ENCODE measurements around the gene ZFPM1.
A peak's percentile ranks its signal among the peaks of the same experiment; 100 is the strongest.

Gene ZFPM1

DNA sequence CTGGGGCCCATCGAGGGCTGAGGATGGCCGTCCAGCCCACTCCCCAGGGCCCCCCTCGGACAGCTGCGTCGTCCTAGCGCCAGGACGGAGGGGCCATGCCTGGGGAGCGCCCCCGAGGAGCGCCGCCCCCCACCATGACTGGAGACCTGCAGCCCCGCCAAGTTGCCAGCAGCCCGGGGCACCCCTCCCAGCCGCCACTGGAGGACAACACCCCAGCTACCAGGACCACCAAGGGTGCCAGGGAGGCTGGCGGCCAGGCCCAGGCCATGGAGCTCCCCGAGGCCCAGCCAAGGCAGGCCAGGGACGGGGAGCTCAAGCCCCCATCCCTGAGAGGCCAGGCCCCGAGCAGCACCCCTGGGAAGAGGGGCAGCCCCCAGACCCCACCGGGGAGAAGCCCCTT is 25.7 kb upstream of the ZFPM1 start:
- Histone ChIP-seq H3K4me2 (ENCODE audit: low read length) (no peak overlapping the region), H4K8ac (ENCODE audit: low read depth, low read length) (no peak overlapping the region), H3K9me3 (ENCODE audit: insufficient read depth, low read depth, low read length) (peaks cover 2% of the 10 kb centered on the region), H4K91ac (ENCODE audit: low read depth, low read length) (no peak overlapping the region), H2AK5ac (ENCODE audit: low read length) (no peak overlapping the region), H3K4me3 (ENCODE audit: low read depth, low read length) (no peak overlapping the region), H3K27ac (ENCODE audit: low read depth, low read length) (no peak overlapping the region), H3K4me1 (ENCODE audit: control insufficient read depth in 1 of 2, insufficient read depth in 2 of 2, low read length in 2 of 2) (peaks cover 0 to 2% of the 10 kb centered on the region in 2 experiments), H3K4ac (ENCODE audit: low read depth, low read length) (no peak overlapping the region), H4K12ac (ENCODE audit: low read depth, low read length) (no peak overlapping the region), H2BK5ac (ENCODE audit: low read depth, low read length, poor library complexity) (no peak overlapping the region), H3K18ac (ENCODE audit: low read length) (no peak overlapping the region), H2BK120ac (ENCODE audit: insufficient read depth, low read length, poor library complexity) (no peak overlapping the region), H3K79me2 (ENCODE audit: control insufficient read depth, insufficient read depth, low read length, poor library complexity) (no peaks in the 10 kb centered on the region), H3K14ac (ENCODE audit: low read length) (no peak overlapping the region), H3K36me3 (ENCODE audit: control insufficient read depth in 1 of 2, insufficient read depth in 2 of 2, low read length in 2 of 2) (no peaks in the 10 kb centered on the region), H3K9ac (ENCODE audit: low read length) (no peak overlapping the region), H3K23ac (ENCODE audit: low read length) (no peak overlapping the region), H2BK12ac (ENCODE audit: low read length) (no peak overlapping the region), H3K27me3 (ENCODE audit: insufficient read depth, low read length) (peaks cover 3% of the 10 kb centered on the region), H2AFZ (ENCODE audit: insufficient read depth, low read length, poor library complexity) (no peak overlapping the region), H3K79me1 (ENCODE audit: low read length) (no peaks in the 10 kb centered on the region)
- DNase-seq, result no peak
- WGBS (ENCODE audit: extremely low coverage, insufficient coverage, insufficient read length), result no CpG with 5 or more reads among the region's 19 CpGs

DNA sequence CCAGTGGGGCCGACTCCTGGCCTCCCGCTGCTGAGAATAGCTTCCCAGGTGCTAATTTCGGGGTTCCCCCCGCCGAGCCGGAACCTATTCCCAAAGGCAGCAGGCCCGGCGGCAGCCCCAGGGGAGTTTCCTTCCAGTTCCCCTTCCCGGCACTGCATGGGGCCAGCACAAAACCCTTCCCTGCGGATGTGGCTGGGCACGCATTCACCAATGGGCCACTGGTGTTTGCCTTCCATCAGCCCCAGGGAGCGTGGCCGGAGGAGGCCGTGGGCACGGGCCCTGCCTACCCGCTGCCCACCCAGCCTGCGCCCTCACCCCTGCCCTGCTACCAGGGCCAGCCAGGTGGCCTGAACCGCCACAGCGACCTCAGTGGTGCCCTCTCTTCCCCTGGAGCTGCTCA is 24.9 kb upstream of the ZFPM1 start:
- Histone ChIP-seq H3K27ac (ENCODE audit: low read depth, low read length) (no peak overlapping the region), H3K18ac (ENCODE audit: low read length) (no peak overlapping the region), H4K91ac (ENCODE audit: low read depth, low read length) (no peak overlapping the region), H4K8ac (ENCODE audit: low read depth, low read length) (no peak overlapping the region), H2BK12ac (ENCODE audit: low read length) (no peak overlapping the region), H4K12ac (ENCODE audit: low read depth, low read length) (no peak overlapping the region), H3K36me3 (ENCODE audit: control insufficient read depth in 1 of 2, insufficient read depth in 2 of 2, low read length in 2 of 2) (no peaks in the 10 kb centered on the region), H3K4me2 (ENCODE audit: low read length) (no peak overlapping the region), H3K79me1 (ENCODE audit: low read length) (no peaks in the 10 kb centered on the region), H2BK5ac (ENCODE audit: low read depth, low read length, poor library complexity) (no peak overlapping the region), H3K14ac (ENCODE audit: low read length) (no peak overlapping the region), H3K4me3 (ENCODE audit: low read depth, low read length) (no peak overlapping the region), H2AK5ac (ENCODE audit: low read length) (no peak overlapping the region), H3K23ac (ENCODE audit: low read length) (no peak overlapping the region), H2AFZ (ENCODE audit: insufficient read depth, low read length, poor library complexity) (no peak overlapping the region), H3K27me3 (ENCODE audit: insufficient read depth, low read length) (peaks cover 3% of the 10 kb centered on the region), H2BK120ac (ENCODE audit: insufficient read depth, low read length, poor library complexity) (no peak overlapping the region), H3K9me3 (ENCODE audit: insufficient read depth, low read depth, low read length) (peaks cover 2% of the 10 kb centered on the region), H3K4ac (ENCODE audit: low read depth, low read length) (no peak overlapping the region), H3K79me2 (ENCODE audit: control insufficient read depth, insufficient read depth, low read length, poor library complexity) (no peaks in the 10 kb centered on the region), H3K9ac (ENCODE audit: low read length) (no peak overlapping the region), H3K4me1 (ENCODE audit: control insufficient read depth in 1 of 2, insufficient read depth in 2 of 2, low read length in 2 of 2) (peaks cover 0 to 2% of the 10 kb centered on the region in 2 experiments)
- no CpG with 5 or more reads among the region's 19 CpGs for WGBS (ENCODE audit: extremely low coverage, insufficient coverage, insufficient read length)
- no peak for DNase-seq

- H3K79me2 ChIP-seq (ENCODE audit: control insufficient read depth, insufficient read depth, low read length, poor library complexity), result no peaks in the 10 kb centered on the region
- H3K79me1 ChIP-seq (ENCODE audit: low read length), result no peaks in the 10 kb centered on the region
- no peak overlapping the region for H2BK120ac ChIP-seq (ENCODE audit: insufficient read depth, low read length, poor library complexity)
- no peaks in the 10 kb centered on the region for H3K36me3 ChIP-seq (ENCODE audit: control insufficient read depth in 1 of 2, insufficient read depth in 2 of 2, low read length in 2 of 2)
- no peak overlapping the region for H2BK5ac ChIP-seq (ENCODE audit: low read depth, low read length, poor library complexity)
- H3K4ac ChIP-seq (ENCODE audit: low read depth, low read length), result no peak overlapping the region
- no peak overlapping the region for H4K12ac ChIP-seq (ENCODE audit: low read depth, low read length)
- no peak overlapping the region for H3K4me2 ChIP-seq (ENCODE audit: low read length)
- H4K91ac ChIP-seq (ENCODE audit: low read depth, low read length), result no peak overlapping the region
- DNase-seq, result no peak
- H3K4me1 ChIP-seq (ENCODE audit: control insufficient read depth in 1 of 2, insufficient read depth in 2 of 2, low read length in 2 of 2), result peaks cover 0 to 2% of the 10 kb centered on the region in 2 experiments
- peaks cover 3% of the 10 kb centered on the region for H3K27me3 ChIP-seq (ENCODE audit: insufficient read depth, low read length)
- no peak overlapping the region for H3K18ac ChIP-seq (ENCODE audit: low read length)
- no CpG with 5 or more reads among the region's 34 CpGs for WGBS (ENCODE audit: extremely low coverage, insufficient coverage, insufficient read length)
- no peak overlapping the region for H4K8ac ChIP-seq (ENCODE audit: low read depth, low read length)
- no peak overlapping the region for H3K9ac ChIP-seq (ENCODE audit: low read length)
- no peak overlapping the region for H3K4me3 ChIP-seq (ENCODE audit: low read depth, low read length)
- no peak overlapping the region for H3K14ac ChIP-seq (ENCODE audit: low read length)
- H2BK12ac ChIP-seq (ENCODE audit: low read length), result no peak overlapping the region
- H2AFZ ChIP-seq (ENCODE audit: insufficient read depth, low read length, poor library complexity), result no peak overlapping the region
- H3K27ac ChIP-seq (ENCODE audit: low read depth, low read length), result no peak overlapping the region
- no peak overlapping the region for H2AK5ac ChIP-seq (ENCODE audit: low read length)
- no peak overlapping the region for H3K23ac ChIP-seq (ENCODE audit: low read length)
- peaks cover 2% of the 10 kb centered on the region for H3K9me3 ChIP-seq (ENCODE audit: insufficient read depth, low read depth, low read length)
These were observed 24.3 kb upstream of the ZFPM1 start for GRCh38 chr16:88428616-88429386.

- peaks cover 0 to 2% of the 10 kb centered on the region in 2 experiments for H3K4me1 ChIP-seq (ENCODE audit: control insufficient read depth in 1 of 2, insufficient read depth in 2 of 2, low read length in 2 of 2)
- no peak overlapping the region for H2AK5ac ChIP-seq (ENCODE audit: low read length)
- no peak overlapping the region for H3K27ac ChIP-seq (ENCODE audit: low read depth, low read length)
- no peaks in the 10 kb centered on the region for H3K79me2 ChIP-seq (ENCODE audit: control insufficient read depth, insufficient read depth, low read length, poor library complexity)
- no peak overlapping the region for H3K23ac ChIP-seq (ENCODE audit: low read length)
- H2BK120ac ChIP-seq (ENCODE audit: insufficient read depth, low read length, poor library complexity), result no peak overlapping the region
- no peak overlapping the region for H3K18ac ChIP-seq (ENCODE audit: low read length)
- peaks cover 2% of the 10 kb centered on the region for H3K9me3 ChIP-seq (ENCODE audit: insufficient read depth, low read depth, low read length)
- H3K4me2 ChIP-seq (ENCODE audit: low read length), result peak overlapping the region; percentile 51
- no peaks in the 10 kb centered on the region for H3K79me1 ChIP-seq (ENCODE audit: low read length)
- no peak overlapping the region for H3K4ac ChIP-seq (ENCODE audit: low read depth, low read length)
- H2AFZ ChIP-seq (ENCODE audit: insufficient read depth, low read length, poor library complexity), result no peak overlapping the region
- no peak overlapping the region for H3K4me3 ChIP-seq (ENCODE audit: low read depth, low read length)
- H3K36me3 ChIP-seq (ENCODE audit: control insufficient read depth in 1 of 2, insufficient read depth in 2 of 2, low read length in 2 of 2), result no peaks in the 10 kb centered on the region
- H3K9ac ChIP-seq (ENCODE audit: low read length), result no peak overlapping the region
- no peak overlapping the region for H2BK5ac ChIP-seq (ENCODE audit: low read depth, low read length, poor library complexity)
- no peak overlapping the region for H4K12ac ChIP-seq (ENCODE audit: low read depth, low read length)
- H3K27me3 ChIP-seq (ENCODE audit: insufficient read depth, low read length), result peaks cover 3% of the 10 kb centered on the region
- WGBS (ENCODE audit: extremely low coverage, insufficient coverage, insufficient read length), result no CpG with 5 or more reads among the region's 48 CpGs
- H4K8ac ChIP-seq (ENCODE audit: low read depth, low read length), result no peak overlapping the region
- H4K91ac ChIP-seq (ENCODE audit: low read depth, low read length), result no peak overlapping the region
- H2BK12ac ChIP-seq (ENCODE audit: low read length), result no peak overlapping the region
- no peak for DNase-seq
- H3K14ac ChIP-seq (ENCODE audit: low read length), result no peak overlapping the region
These were observed 23.5 kb upstream of the ZFPM1 start for GRCh38 chr16:88429387-88430184.

All from trophoblast cell (in vitro differentiated cells and primary cell).